NOMO-1 treated with dmso at 0.1 percent for 144 hours (cell line): Measurements from ENCODE around the gene FER.
"Not testable (repeated sequence)": the region's sequence is repeated elsewhere in the genome, so short reads cannot be mapped to it uniquely, and the experiment has no call there.

ENCODE experiments used
- DNase-seq: peaks from one replicate; lab custom pipeline; 2025; ENCODE audit not compliant: unreplicated experiment; lab: John Stamatoyannopoulos, UW

The FER gene

GRCh38 chr5:109029847-109030246, 282.1 kb downstream of the FER start:
- DNase-seq = no peak

- no peak for DNase-seq
These were observed 282.9 kb downstream of the FER start for GRCh38 chr5:109030360-109031143.

GRCh38 chr5:109034306-109034705, 286.6 kb downstream of the FER start:
- DNase-seq = no peak

GRCh38 chr5:109035436-109035835, 287.7 kb downstream of the FER start:
- no peak for DNase-seq

GRCh38 chr5:109038209-109038840, 290.6 kb downstream of the FER start:
- no peak for DNase-seq

GRCh38 chr5:109041317-109041716, 293.6 kb downstream of the FER start:
- DNase-seq = peak; percentile 6

- no peak for DNase-seq
These were observed 298.0 kb downstream of the FER start for GRCh38 chr5:109045710-109046109.

GRCh38 chr5:109049565-109049964, 301.9 kb downstream of the FER start:
- no peak for DNase-seq

GRCh38 chr5:109050321-109050720, 302.6 kb downstream of the FER start:
- DNase-seq = not testable (repeated sequence)

- DNase-seq = not testable (repeated sequence)
These were observed 304.5 kb downstream of the FER start for GRCh38 chr5:109052216-109052615.

GRCh38 chr5:109053995-109054417, 306.3 kb downstream of the FER start:
- DNase-seq = no peak

GRCh38 chr5:109060378-109061025, 312.8 kb downstream of the FER start:
- DNase-seq = no peak

- no peak for DNase-seq
These were observed 315.0 kb downstream of the FER start for GRCh38 chr5:109062664-109063063.

- no peak for DNase-seq
These were observed 315.5 kb downstream of the FER start for GRCh38 chr5:109063223-109063622.

GRCh38 chr5:109076741-109077140, 329.0 kb downstream of the FER start:
- no peak for DNase-seq

- DNase-seq = no peak
These were observed 330.8 kb downstream of the FER start for GRCh38 chr5:109078448-109078847.

GRCh38 chr5:109080481-109080880, 332.8 kb downstream of the FER start:
- DNase-seq = no peak

GRCh38 chr5:109080896-109081295, 333.2 kb downstream of the FER start:
- peak; percentile 12 for DNase-seq

GRCh38 chr5:109083937-109084336, 336.2 kb downstream of the FER start:
- DNase-seq = no peak

- no peak for DNase-seq
These were observed 341.5 kb downstream of the FER start for GRCh38 chr5:109089191-109089590.

- DNase-seq = no peak
These were observed 351.4 kb downstream of the FER start for GRCh38 chr5:109099081-109099480.

GRCh38 chr5:109100971-109101370, 353.3 kb downstream of the FER start:
- DNase-seq = no peak
